Trophoblast cell (in vitro differentiated cells and primary cell): Measurements from ENCODE around the gene RTN4R.
"Not testable (repeated sequence)": the region's sequence is repeated elsewhere in the genome, so short reads cannot be mapped to it uniquely, and the experiment has no call there.

Source experiments
- DNase-seq, 2 donors: peaks; one replicate each; pipeline ENCODE4 v3.0.0-alpha.2; 2016
- H2AFZ ChIP-seq: 2 replicates; pipeline ENCODE4 v1.6.1; 2013; ENCODE audit warnings: low read length, moderate library complexity, mild to moderate bottlenecking; ENCODE audit not compliant: insufficient read depth, poor library complexity
- H2AK5ac ChIP-seq: 2 replicates; pipeline ENCODE4 v1.6.1; 2013; ENCODE audit warnings: mild to moderate bottlenecking, low read length
- H2BK120ac ChIP-seq: 2 replicates; pipeline ENCODE4 v1.6.1; 2013; ENCODE audit warnings: low read length, mild to moderate bottlenecking, moderate library complexity; ENCODE audit not compliant: insufficient read depth, poor library complexity
- H2BK12ac ChIP-seq: 2 replicates; pipeline ENCODE4 v1.6.1; 2013; ENCODE audit warnings: mild to moderate bottlenecking, low read length, moderate library complexity
- H2BK5ac ChIP-seq: 2 replicates; pipeline ENCODE4 v1.6.1; 2013; ENCODE audit warnings: low read length, low read depth, moderate library complexity, mild to moderate bottlenecking; ENCODE audit not compliant: poor library complexity
- H3K14ac ChIP-seq: 2 replicates; pipeline ENCODE4 v1.6.1; 2013; ENCODE audit warnings: mild to moderate bottlenecking, low read length
- H3K18ac ChIP-seq: 2 replicates; pipeline ENCODE4 v1.6.1; 2013; ENCODE audit warnings: mild to moderate bottlenecking, low read length
- H3K23ac ChIP-seq: 2 replicates; pipeline ENCODE4 v1.6.1; 2013; ENCODE audit warnings: low read length
- H3K27ac ChIP-seq: 2 replicates; pipeline ENCODE4 v1.5.1; 2013; ENCODE audit warnings: low read depth, mild to moderate bottlenecking, inconsistent platforms, low read length, moderate library complexity
- H3K27me3 ChIP-seq: 2 replicates; pipeline ENCODE4 v1.6.1; 2013; ENCODE audit warnings: inconsistent platforms, mild to moderate bottlenecking, low read length, moderate library complexity; ENCODE audit not compliant: insufficient read depth
- H3K36me3 ChIP-seq, 2 experiments: 1 replicate in 1 of 2; 2 replicates in 1 of 2; pipeline ENCODE4 v1.6.1; 2013; ENCODE audit warnings: low read length in 2 of 2, mild to moderate bottlenecking in 2 of 2, moderate library complexity in 1 of 2; ENCODE audit not compliant: insufficient read depth in 2 of 2, control insufficient read depth in 1 of 2
- H3K4ac ChIP-seq: 2 replicates; pipeline ENCODE4 v1.6.1; 2013; ENCODE audit warnings: low read depth, mild to moderate bottlenecking, low read length, moderate library complexity
- H3K4me1 ChIP-seq, 2 experiments: 1 replicate in 1 of 2; 2 replicates in 1 of 2; pipeline ENCODE4 v1.6.1; 2013; ENCODE audit warnings: low read length in 2 of 2, mild to moderate bottlenecking in 2 of 2, moderate library complexity in 1 of 2; ENCODE audit not compliant: insufficient read depth in 2 of 2, control insufficient read depth in 1 of 2
- H3K4me2 ChIP-seq: 2 replicates; pipeline ENCODE4 v1.6.1; 2013; ENCODE audit warnings: inconsistent platforms, mild to moderate bottlenecking, low read length, moderate library complexity
- H3K4me3 ChIP-seq: 2 replicates; pipeline ENCODE4 v1.5.1; 2013; ENCODE audit warnings: mild to moderate bottlenecking, low read depth, low read length, inconsistent platforms
- H3K79me1 ChIP-seq: one replicate; pipeline ENCODE4 v1.6.1; 2013; ENCODE audit warnings: low read length
- H3K79me2 ChIP-seq: 2 replicates; pipeline ENCODE4 v1.6.1; 2013; ENCODE audit warnings: low read length, mild to moderate bottlenecking; ENCODE audit not compliant: control insufficient read depth, insufficient read depth, poor library complexity
- H3K9ac ChIP-seq: 2 replicates; pipeline ENCODE4 v1.6.1; 2013; ENCODE audit warnings: mild to moderate bottlenecking, low read length
- H3K9me3 ChIP-seq: 2 replicates; pipeline ENCODE4 v1.6.1; 2013; ENCODE audit warnings: low read depth, mild to moderate bottlenecking, control low read depth, inconsistent platforms, low read length; ENCODE audit not compliant: insufficient read depth
- H4K12ac ChIP-seq: 2 replicates; pipeline ENCODE4 v1.6.1; 2013; ENCODE audit warnings: low read depth, mild to moderate bottlenecking, low read length, moderate library complexity
- H4K8ac ChIP-seq: 2 replicates; pipeline ENCODE4 v1.6.1; 2013; ENCODE audit warnings: low read depth, mild to moderate bottlenecking, low read length, moderate library complexity
- H4K91ac ChIP-seq: one replicate; pipeline ENCODE4 v1.6.1; 2013; ENCODE audit warnings: low read depth, mild to moderate bottlenecking, low read length, moderate library complexity
- WGBS: extraction: QIAGEN DNeasy Blood & Tissue Kit; methylation state at CpG from one replicate; pipeline ENCODE4 v1.1.7; 2013; ENCODE audit warnings: missing lambda C conversion rate; ENCODE audit not compliant: insufficient read length, insufficient coverage; ENCODE audit errors: extremely low coverage; 5-methylcytosine and 5-hydroxymethylcytosine counted together

RTN4R gene

GRCh38 chr22:20265772-20266666 lies 2.1 kb downstream of the RTN4R start:
- not testable (repeated sequence) for H2AK5ac ChIP-seq, H3K4ac ChIP-seq, H3K4me2 ChIP-seq, H4K91ac ChIP-seq, DNase-seq, H3K14ac ChIP-seq, H3K18ac ChIP-seq, H3K27me3 ChIP-seq, H3K36me3 ChIP-seq, H3K4me3 ChIP-seq, H4K8ac ChIP-seq, H2BK5ac ChIP-seq, H4K12ac ChIP-seq, H2BK120ac ChIP-seq, H3K4me1 ChIP-seq, H3K9ac ChIP-seq, H2BK12ac ChIP-seq, H3K9me3 ChIP-seq, H2AFZ ChIP-seq, H3K79me1 ChIP-seq, H3K27ac ChIP-seq, H3K23ac ChIP-seq, H3K79me2 ChIP-seq
- WGBS = no CpG with 5 or more reads among the region's 15 CpGs

GRCh38 chr22:20264614-20265452 lies 3.3 kb downstream of the RTN4R start:
- Histone ChIP-seq H3K4me2 (no peak overlapping the region), H3K9me3 (peaks cover 2% of the 10 kb centered on the region), H2BK12ac (no peak overlapping the region), H3K27ac (no peak overlapping the region), H3K23ac (no peak overlapping the region), H3K27me3 (no peaks in the 10 kb centered on the region), H3K36me3 (no peaks in the 10 kb centered on the region), H3K14ac (no peak overlapping the region), H2AFZ (no peak overlapping the region), H2AK5ac (no peak overlapping the region), H3K4ac (no peak overlapping the region), H4K91ac (no peak overlapping the region), H3K4me1 (peaks cover 3 to 5% of the 10 kb centered on the region in 2 experiments), H3K4me3 (no peak overlapping the region), H2BK120ac (no peak overlapping the region), H3K18ac (no peak overlapping the region), H4K8ac (no peak overlapping the region), H2BK5ac (no peak overlapping the region), H4K12ac (no peak overlapping the region), H3K79me1 (no peaks in the 10 kb centered on the region), H3K9ac (no peak overlapping the region), H3K79me2 (no peaks in the 10 kb centered on the region)
- DNase-seq = no peak
- WGBS = no CpG with 5 or more reads among the region's 21 CpGs

GRCh38 chr22:20263404-20264281 lies 4.5 kb downstream of the RTN4R start:
- no CpG with 5 or more reads among the region's 17 CpGs for WGBS
- H3K79me2 ChIP-seq, H2BK120ac ChIP-seq, H3K23ac ChIP-seq, H3K79me1 ChIP-seq, H2BK5ac ChIP-seq, H4K91ac ChIP-seq, H3K18ac ChIP-seq, H2BK12ac ChIP-seq, H4K12ac ChIP-seq, H3K4me2 ChIP-seq, H3K27me3 ChIP-seq, H3K4me3 ChIP-seq, H2AFZ ChIP-seq, H3K36me3 ChIP-seq, H3K27ac ChIP-seq, H2AK5ac ChIP-seq, DNase-seq, H3K9me3 ChIP-seq, H3K9ac ChIP-seq, H3K4me1 ChIP-seq, H4K8ac ChIP-seq, H3K14ac ChIP-seq, H3K4ac ChIP-seq: not testable (repeated sequence)

- no peaks in the 10 kb centered on the region for H3K27me3 ChIP-seq
- H3K14ac ChIP-seq = no peak overlapping the region
- H4K91ac ChIP-seq = no peak overlapping the region
- no peaks in the 10 kb centered on the region for H3K36me3 ChIP-seq
- no peak overlapping the region for H3K18ac ChIP-seq
- H3K4me1 ChIP-seq = peaks cover 3 to 5% of the 10 kb centered on the region in 2 experiments
- no peak overlapping the region for H3K4ac ChIP-seq
- H3K4me2 ChIP-seq = no peak overlapping the region
- H2BK12ac ChIP-seq = no peak overlapping the region
- H2AK5ac ChIP-seq = no peak overlapping the region
- no peak overlapping the region for H3K4me3 ChIP-seq
- no peak for DNase-seq
- no peak overlapping the region for H2AFZ ChIP-seq
- no peak overlapping the region for H2BK120ac ChIP-seq
- H3K79me2 ChIP-seq = no peaks in the 10 kb centered on the region
- no peak overlapping the region for H3K23ac ChIP-seq
- no peak overlapping the region for H4K12ac ChIP-seq
- H3K9me3 ChIP-seq = peaks cover 2% of the 10 kb centered on the region
- no peaks in the 10 kb centered on the region for H3K79me1 ChIP-seq
- WGBS = no CpG with 5 or more reads among the region's 7 CpGs
- H3K27ac ChIP-seq = no peak overlapping the region
- no peak overlapping the region for H4K8ac ChIP-seq
- no peak overlapping the region for H3K9ac ChIP-seq
- H2BK5ac ChIP-seq = no peak overlapping the region
Observed at GRCh38 chr22:20262582-20263147, 5.5 kb downstream of the RTN4R start.
